ENCODE measurements around the gene TTC12. TPM values are rescaled to one million over a fixed set of nuclear protein-coding genes. Genes with fewer than 3 reads are reported as not detected.

The TTC12 gene
- total and polyA plus RNA-seq, 2 of the 4 experiments (the other 2 are of a cell fraction): 10.0 to 14.7 TPM

DNA sequence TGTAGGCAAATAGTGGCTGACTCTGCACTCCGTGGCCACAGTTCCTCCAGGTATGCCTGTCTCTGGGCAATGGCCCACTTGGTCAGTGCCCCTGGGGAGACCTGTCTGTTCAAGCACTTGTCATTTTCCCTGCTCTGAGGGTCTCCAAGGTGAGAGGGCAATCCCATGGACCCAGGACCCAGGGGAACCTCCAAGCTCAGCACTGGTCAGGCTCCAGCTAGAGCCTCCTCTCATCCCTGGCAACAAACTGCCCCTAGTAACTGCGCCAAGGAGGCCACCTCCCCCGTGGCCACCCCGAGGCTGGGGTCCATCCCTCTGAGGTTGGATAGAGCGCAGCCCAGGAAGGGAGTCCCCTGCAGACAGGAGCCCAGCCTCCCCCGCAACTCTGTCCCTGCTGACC, 72.5 kb downstream of the TTC12 start:
- Histone ChIP-seq H3K14ac (replicated peaks; ENCODE audit: low read depth, low read length) (no peak overlapping the region), H3K56ac (ENCODE audit: extremely low read depth, insufficient read depth, low read length) (no peak overlapping the region), H4K91ac (ENCODE audit: insufficient read depth, low read depth, low read length) (no peak overlapping the region), H3K4me3 (ENCODE audit: insufficient read depth, low read depth, low read length) (no peak overlapping the region), H3K9me1 (ENCODE audit: insufficient read depth, low read length) (no peaks in the 10 kb centered on the region), H3K27me3 (ENCODE audit: control insufficient read depth, insufficient read depth, low read length) (peaks cover 38% of the 10 kb centered on the region), H2BK120ac (ENCODE audit: low read depth, low read length) (no peak overlapping the region), H3K79me1 (ENCODE audit: low read depth in 1 of 2, low read length in 2 of 2) (no peaks in the 10 kb centered on the region), H2AFZ (replicated peaks; ENCODE audit: low read length, poor library complexity) (no peak overlapping the region), H3K4me1 (ENCODE audit: control insufficient read depth, insufficient read depth, low read length) (no peaks in the 10 kb centered on the region), H2BK5ac (ENCODE audit: low read depth, low read length, poor library complexity, severe bottlenecking) (no peak overlapping the region), H4K5ac (ENCODE audit: low read depth, low read length) (no peak overlapping the region), H2BK20ac (ENCODE audit: low read depth, low read length) (no peak overlapping the region), H3K9me3 (ENCODE audit: control insufficient read depth, insufficient read depth, low read length) (no peaks in the 10 kb centered on the region), H3K23ac (ENCODE audit: low read depth, low read length) (no peak overlapping the region), H2AK5ac (ENCODE audit: low read depth, low read length) (no peak overlapping the region), H2BK15ac (ENCODE audit: low read depth, low read length) (no peak overlapping the region), H2AK9ac (replicated peaks; ENCODE audit: low read depth, low read length, poor library complexity) (no peak overlapping the region), H3K27ac (ENCODE audit: insufficient read depth, low read length) (no peak overlapping the region), H3K36me3 (ENCODE audit: control insufficient read depth, insufficient read depth, low read length) (no peaks in the 10 kb centered on the region), H4K8ac (ENCODE audit: low read depth in 2 of 2, low read length in 2 of 2) (no peak overlapping the region), H4K20me1 (ENCODE audit: insufficient read depth, low read length) (no peaks in the 10 kb centered on the region), H3K9ac (ENCODE audit: low read depth, low read length) (no peak overlapping the region), H3K18ac (ENCODE audit: low read depth, low read length) (no peak overlapping the region), H3K4me2 (ENCODE audit: low read depth, low read length) (no peak overlapping the region), H3K4ac (ENCODE audit: low read depth, low read length) (no peak overlapping the region)
- no TSS peak for BruUV-seq (replicated peaks)
- 88% methylated on average over 1 of the region's 6 CpGs; no CpG with 5 or more reads in 1 of the 2 experiments for WGBS, 2 experiments (ENCODE audit: extremely low coverage in 2 of 2, insufficient read length in 1 of 2)
- CTCF ChIA-PET: no interaction called here
- no peak for ATAC-seq (ENCODE audit: low read depth)
- POLR2A ChIA-PET (ENCODE audit: unreplicated experiment): no interaction called here
- TF ChIP-seq SMC3 (IDR thresholded peaks at IDR 0.05; ENCODE audit: low read depth, low read length): no peak
- TF ChIP-seq CEBPB (IDR thresholded peaks at IDR 0.05; ENCODE audit: low read depth, low read length): no peak
- no peak for TF ChIP-seq MAZ (IDR thresholded peaks at IDR 0.05; ENCODE audit: borderline replicate concordance, low read depth, low read length)
- intact Hi-C loops (cut with micrococcal nuclease): no loop called here
- dilution Hi-C loops (cut with HindIII; ENCODE audit: low sequenced_read_pairs, unreplicated experiment): no loop called here
- no peak for DNase-seq
- in situ Hi-C loops (cut with MboI; ENCODE audit: low sequenced_read_pairs): no loop called here

Data from IMR-90 (cell line).